Psoas muscle (tissue), 8 donors: Measurements from ENCODE around the gene TRIM10. TPM values are rescaled to one million over a fixed set of nuclear protein-coding genes. Genes with fewer than 3 reads are reported as not detected.

ENCODE experiments used
- ATAC-seq, 4 donors: fragments of 200-7000 bp; cut with Tn5 transposase; one replicate each; pipeline ENCODE4 v1.9.1; 2020; ENCODE audit warnings: moderate library complexity in 3 of 4, mild to moderate bottlenecking in 2 of 4
- DNase-seq, 2 donors: peaks; one replicate each; pipeline ENCODE4 v3.0.0-alpha.2; 2020
- H3K27ac ChIP-seq: fragments of 200-600 bp; one replicate; pipeline ENCODE4 v1.8.0; 2022
- H3K27me3 ChIP-seq, 3 donors: fragments of 200-600 bp in 1 of 3; one replicate each; pipeline versions ENCODE4 v1.6.1 to v1.8.0; 2013 to 2022; ENCODE audit warnings: low read length in 2 of 3, mild to moderate bottlenecking in 2 of 3, moderate library complexity in 1 of 3; ENCODE audit not compliant: insufficient read depth in 3 of 3
- H3K36me3 ChIP-seq, 2 donors: fragments of 200-600 bp in 1 of 2; one replicate each; pipeline versions ENCODE4 v1.6.1 to v1.8.0; 2013 to 2022; ENCODE audit warnings: low read depth in 1 of 2, mild to moderate bottlenecking in 1 of 2, moderate library complexity in 1 of 2; ENCODE audit not compliant: insufficient read depth in 1 of 2
- H3K4me1 ChIP-seq: fragments of 200-600 bp; one replicate; pipeline ENCODE4 v1.8.0; 2022
- H3K4me3 ChIP-seq: fragments of 200-600 bp; one replicate; pipeline ENCODE4 v1.8.0; 2022; ENCODE audit warnings: mild to moderate bottlenecking
- H3K9me3 ChIP-seq: fragments of 200-600 bp; one replicate; pipeline ENCODE4 v1.8.0; 2022
- WGBS, 3 donors: extraction: QIAGEN DNeasy Blood & Tissue Kit; methylation state at CpG; one replicate each; pipeline versions ENCODE4 v1.1.6 to v1.1.7; 2013; 5-methylcytosine and 5-hydroxymethylcytosine counted together
- intact Hi-C, 2 donors: fragments of 100-400 bp; cut with DNase I; formaldehyde crosslinking; loops; one replicate each; pipeline versions ENCODE4 v1.11.0 to v1.14.2; 2022
- polyA plus RNA-seq, 3 donors: library from polyadenylated mRNA; stranded (reverse); fragments of 200-250 nt; gene quantifications; one replicate each; pipeline ENCODE4 v1.2.3, GENCODE V29; 2013
- total RNA-seq, 4 donors: library from RNA; stranded (reverse); fragmentation: NEBNext Ultra II Directional in 2 of 4; extraction: Animal tissue kit (Norgen Biotek cat#: 25700) in 2 of 4; gene quantifications; one replicate each; pipeline versions ENCODE4 v1.2.1 to v1.2.4, GENCODE V29; 2021 to 2023
- TF ChIP-seq, protein P1 (sequence below): fragments of 200-600 bp; IDR thresholded peaks from one replicate; pipeline ENCODE4 v1.8.0; 2022; ENCODE audit warnings: antibody characterized with exemption
- donor health status: healthy with polysubstance abuse.
- donor health status: DM: no; HTN: no; CAD: no; lungs with moderate emphysema.
- donor health status: Bipolar disorder and iron deficiency.
- donor health status: healthy.
- donor health status: DM: yes; HTN: yes; CAD: no.
- donor health status: DM: no; HTN: no; CAD: no.
- donor health status: DM: no; HTN: no; CAD: no.
- donor health status: DM: yes; HTN: yes; CAD: no.

The TRIM10 gene
- total and polyA plus RNA-seq, 7 donors, result 0.10 TPM; not detected in 6

DNA sequence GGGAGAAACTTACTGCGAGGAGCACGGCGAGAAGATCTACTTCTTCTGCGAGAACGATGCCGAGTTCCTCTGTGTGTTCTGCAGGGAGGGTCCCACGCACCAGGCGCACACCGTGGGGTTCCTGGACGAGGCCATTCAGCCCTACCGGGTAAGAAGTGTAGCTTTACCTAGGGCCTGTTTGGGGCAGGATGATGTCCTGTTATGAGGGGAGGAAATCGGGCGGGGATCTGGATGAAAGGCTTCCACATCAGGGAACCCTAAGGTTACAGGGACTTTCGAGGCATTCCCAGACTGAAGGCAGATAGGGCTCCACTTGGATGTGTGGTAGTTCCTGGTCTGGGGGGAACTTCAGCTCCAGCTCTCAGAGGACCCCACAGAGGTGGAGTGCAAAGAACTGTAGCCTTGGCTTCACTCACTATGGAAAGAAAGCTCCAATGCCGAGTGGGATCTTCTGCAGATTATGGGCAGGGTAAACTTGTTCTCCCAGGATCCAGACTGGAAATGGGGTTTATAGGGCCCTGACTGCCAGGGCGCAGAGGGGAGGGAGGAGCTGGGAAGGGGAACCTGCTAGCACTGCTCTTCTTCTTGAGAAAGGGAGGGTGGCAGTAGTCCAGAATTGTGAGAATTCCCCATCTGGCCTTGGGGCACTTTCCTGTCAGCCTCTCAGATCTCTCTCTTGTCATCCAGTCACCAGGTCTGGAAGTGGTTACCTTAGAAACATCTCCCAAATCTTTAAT is 3.1 kb upstream of the TRIM10 start:
- Histone ChIP-seq H3K27ac (no peak overlapping the region), H3K4me3 (no peak overlapping the region), H3K9me3 (no peaks in the 10 kb centered on the region), H3K36me3 (no peaks in the 10 kb centered on the region), H3K27me3 (peaks cover 0 to 23% (median 0%) of the 10 kb centered on the region in 3 donors), H3K4me1 (no peaks in the 10 kb centered on the region)
- ATAC-seq (no peak), DNase-seq (no peak)
- TF ChIP-seq, protein P1, sequence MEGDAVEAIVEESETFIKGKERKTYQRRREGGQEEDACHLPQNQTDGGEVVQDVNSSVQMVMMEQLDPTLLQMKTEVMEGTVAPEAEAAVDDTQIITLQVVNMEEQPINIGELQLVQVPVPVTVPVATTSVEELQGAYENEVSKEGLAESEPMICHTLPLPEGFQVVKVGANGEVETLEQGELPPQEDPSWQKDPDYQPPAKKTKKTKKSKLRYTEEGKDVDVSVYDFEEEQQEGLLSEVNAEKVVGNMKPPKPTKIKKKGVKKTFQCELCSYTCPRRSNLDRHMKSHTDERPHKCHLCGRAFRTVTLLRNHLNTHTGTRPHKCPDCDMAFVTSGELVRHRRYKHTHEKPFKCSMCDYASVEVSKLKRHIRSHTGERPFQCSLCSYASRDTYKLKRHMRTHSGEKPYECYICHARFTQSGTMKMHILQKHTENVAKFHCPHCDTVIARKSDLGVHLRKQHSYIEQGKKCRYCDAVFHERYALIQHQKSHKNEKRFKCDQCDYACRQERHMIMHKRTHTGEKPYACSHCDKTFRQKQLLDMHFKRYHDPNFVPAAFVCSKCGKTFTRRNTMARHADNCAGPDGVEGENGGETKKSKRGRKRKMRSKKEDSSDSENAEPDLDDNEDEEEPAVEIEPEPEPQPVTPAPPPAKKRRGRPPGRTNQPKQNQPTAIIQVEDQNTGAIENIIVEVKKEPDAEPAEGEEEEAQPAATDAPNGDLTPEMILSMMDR, result no peak
- intact Hi-C loops, result no loop called here
- WGBS, 3 donors, result 84 to 88% (median 86%) methylated on average over 16 of the region's 16 CpGs

DNA sequence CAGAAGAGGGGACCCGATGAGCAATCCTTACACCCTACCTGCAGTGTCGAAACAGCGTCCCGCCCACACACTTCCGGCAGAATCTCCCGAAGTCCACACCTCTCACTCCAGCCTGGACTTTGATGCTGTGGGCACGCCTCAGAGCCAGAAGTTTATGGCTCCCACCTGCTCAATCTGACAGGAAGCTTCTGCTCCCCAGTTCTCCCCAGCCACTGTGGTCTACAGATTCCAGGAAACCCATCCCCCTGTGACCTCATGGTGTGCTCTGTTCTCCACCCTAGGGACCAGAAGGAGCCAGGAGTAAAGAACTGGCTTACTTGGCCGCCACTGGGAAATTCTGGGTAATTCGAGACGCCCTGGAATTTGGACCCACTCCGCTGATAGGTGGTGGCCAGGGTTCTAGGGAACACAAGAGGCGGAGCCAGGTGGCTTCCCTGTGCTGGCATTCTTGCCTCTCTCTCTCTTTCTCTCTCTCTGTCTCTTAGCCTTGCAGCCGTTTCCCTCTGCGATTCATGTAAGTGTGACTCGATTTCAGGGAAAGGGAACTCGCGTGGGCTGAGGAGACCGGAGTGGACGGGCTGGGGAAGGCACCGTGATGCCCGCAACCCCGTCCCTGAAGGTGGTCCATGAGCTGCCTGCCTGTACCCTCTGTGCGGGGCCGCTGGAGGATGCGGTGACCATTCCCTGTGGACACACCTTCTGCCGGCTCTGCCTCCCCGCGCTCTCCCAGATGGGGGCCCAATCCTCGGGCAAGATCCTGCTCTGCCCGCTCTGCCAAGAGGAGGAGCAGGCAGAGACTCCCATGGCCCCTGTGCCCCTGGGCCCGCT is 2.3 kb upstream of the TRIM10 start, which contains the start of gene TRIM15:
Gene TRIM15, plus strand, starts transcription at position 457 of the 828 bp plus-strand sequence. Its CDS starts 139 bp downstream, at position 596.
- Histone ChIP-seq H3K4me3 (no peak within 1 kb of the TSS), H3K27me3 (peaks cover 0 to 23% (median 0%) of the 10 kb centered on the region in 3 donors), H3K36me3 (no peaks in the 10 kb centered on the region), H3K27ac (no peak within 1 kb of the TSS), H3K9me3 (no peaks in the 10 kb centered on the region), H3K4me1 (no peaks in the 10 kb centered on the region)
- TF ChIP-seq, protein P1, result no peak
- intact Hi-C loops, result no loop called here
- WGBS, 3 donors, result 67 to 69% (median 68%) methylated on average over 30 to 31 of the region's 31 CpGs
- DNase-seq (no peak), ATAC-seq (no peak)

DNA sequence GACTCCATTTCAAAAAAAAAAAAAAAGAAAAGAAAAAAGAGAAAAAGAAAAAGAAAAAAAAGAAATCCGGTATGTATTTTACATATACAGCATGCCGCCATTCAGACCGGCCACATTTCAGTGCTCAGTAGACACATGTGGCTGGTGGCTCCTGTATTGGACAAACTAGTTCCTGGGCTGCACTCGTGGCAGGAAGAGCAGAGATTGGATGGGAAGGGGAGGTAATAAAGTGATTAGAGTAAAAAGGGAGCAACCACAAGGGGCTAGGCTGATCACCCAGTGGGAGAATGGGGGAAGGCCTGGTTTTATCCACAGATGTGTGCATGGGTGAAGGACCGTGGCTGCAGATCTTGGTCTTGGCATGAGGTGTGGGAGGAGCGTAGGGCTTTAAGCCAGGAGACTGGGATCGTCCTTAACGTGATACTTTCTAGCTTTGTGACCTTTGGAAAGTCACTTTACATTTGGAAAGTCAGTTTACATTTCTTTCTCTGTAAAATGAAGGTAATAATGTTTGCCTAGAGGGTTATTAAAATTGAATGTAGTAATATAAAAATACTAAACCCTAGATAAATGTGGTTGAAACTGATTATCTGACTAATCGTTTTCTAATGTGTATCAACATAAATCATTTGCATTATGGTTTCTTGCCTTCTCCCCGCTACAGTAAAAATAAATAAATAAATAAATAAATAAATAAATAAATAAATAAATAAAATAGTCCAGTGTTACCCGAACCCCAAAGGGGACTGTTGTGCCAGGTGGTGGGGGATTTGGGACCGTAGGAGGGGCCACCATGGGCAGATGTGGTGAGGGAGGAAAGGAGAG is 1.5 kb upstream of the TRIM10 start:
- 65 to 71% (median 68%) methylated on average over 12 of the region's 12 CpGs for WGBS, 3 donors
- TF ChIP-seq, protein P1, result no peak
- no peaks in the 10 kb centered on the region for H3K36me3 ChIP-seq
- no peaks in the 10 kb centered on the region for H3K4me1 ChIP-seq
- no peak overlapping the region for H3K27ac ChIP-seq
- intact Hi-C loops, result no loop called here
- no peak overlapping the region for H3K4me3 ChIP-seq
- no peaks in the 10 kb centered on the region for H3K9me3 ChIP-seq
- DNase-seq (no peak), ATAC-seq (no peak)
- peaks cover 0 to 15% (median 0%) of the 10 kb centered on the region in 3 donors for H3K27me3 ChIP-seq

DNA sequence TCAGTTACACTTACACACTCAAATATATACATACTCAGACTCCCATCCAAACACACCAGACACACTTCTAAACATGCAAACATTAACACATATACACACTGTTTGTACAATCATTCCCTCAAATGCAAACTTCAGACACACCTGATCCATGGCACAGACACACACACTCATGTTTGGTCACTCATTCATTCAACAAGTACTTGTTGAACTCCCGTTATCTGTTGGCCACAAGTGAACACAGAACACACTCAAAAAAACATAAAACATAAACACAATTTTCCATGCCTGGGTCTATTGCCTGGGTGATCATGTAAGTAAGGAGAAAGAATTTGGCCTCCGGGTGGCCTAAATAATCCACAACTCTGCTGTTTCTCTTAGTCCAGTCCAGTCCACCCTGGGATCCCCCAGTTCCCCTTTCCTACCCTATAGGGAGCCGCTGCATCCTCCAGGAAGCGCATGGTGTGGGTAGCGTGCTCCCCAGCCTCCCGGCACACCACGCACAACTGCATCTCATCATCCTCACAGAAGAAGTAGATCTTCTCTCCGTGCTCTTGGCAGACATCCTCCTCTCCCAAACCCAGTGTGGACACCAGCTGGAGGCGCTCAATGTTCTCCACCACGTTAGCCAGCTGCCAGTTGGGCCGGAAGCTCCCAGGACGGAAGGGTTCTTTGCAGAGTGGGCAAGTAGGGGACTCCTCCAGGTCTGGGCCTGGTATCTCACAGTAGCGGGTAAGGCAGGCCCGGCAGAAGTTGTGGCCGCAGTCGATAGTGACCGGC is 815 bp downstream of the TRIM10 start:
- ATAC-seq, result no peak
- H3K9me3 ChIP-seq, result no peaks in the 10 kb centered on the region
- H3K27ac ChIP-seq, result no peak overlapping the region
- 80 to 86% (median 84%) methylated on average over 16 to 17 of the region's 17 CpGs for WGBS, 3 donors
- H3K4me3 ChIP-seq, result no peak overlapping the region
- intact Hi-C loops, result no loop called here
- DNase-seq, result no peak
- no peaks in the 10 kb centered on the region for H3K4me1 ChIP-seq
- H3K36me3 ChIP-seq, result no peaks in the 10 kb centered on the region
- TF ChIP-seq, protein P1, result no peak
- peaks cover 0 to 9% (median 0%) of the 10 kb centered on the region in 3 donors for H3K27me3 ChIP-seq
